ENCODE measurements around the gene CMTR1.

- TF ChIP-seq CTCF (IDR thresholded peaks at IDR 0.05; ENCODE audit: insufficient read depth, low read length), result no peak
- no peak for TF ChIP-seq POLR2AphosphoS5 (IDR thresholded peaks at IDR 0.05; ENCODE audit: low read depth)
These were observed 5.9 kb downstream of the CMTR1 start for GRCh38 chr6:37438930-37439329.
